H9 (cell line): ENCODE measurements around the gene FRY. TPM values are rescaled to one million over a fixed set of nuclear protein-coding genes. Genes with fewer than 3 reads are reported as not detected.

Experiments used
- DNase-seq: peaks from one replicate; pipeline ENCODE4 v3.0.0-alpha.2; 2017
- H2AFZ ChIP-seq: one replicate; pipeline ENCODE4 v1.6.1; 2013; ENCODE audit warnings: mild to moderate bottlenecking, low read length, control low read depth, moderate library complexity
- H2AK5ac ChIP-seq: 2 replicates; pipeline ENCODE4 v1.6.1; 2013; ENCODE audit warnings: low read length, control low read depth, mixed read lengths; ENCODE audit not compliant: insufficient read length
- H2BK120ac ChIP-seq: one replicate; pipeline ENCODE4 v1.6.1; 2013; ENCODE audit warnings: low read depth, mild to moderate bottlenecking, low read length, control low read depth, inconsistent platforms; ENCODE audit not compliant: poor library complexity, severe bottlenecking
- H2BK12ac ChIP-seq: 2 replicates; pipeline ENCODE4 v1.6.1; 2013; ENCODE audit warnings: low read length, control low read depth, mixed read lengths, low read depth; ENCODE audit not compliant: insufficient read length
- H2BK15ac ChIP-seq: 2 replicates; pipeline ENCODE4 v1.6.1; 2013; ENCODE audit warnings: low read depth, low read length, control low read depth
- H2BK20ac ChIP-seq: one replicate; pipeline ENCODE4 v1.6.1; 2013; ENCODE audit warnings: low read depth, mild to moderate bottlenecking, low read length, control low read depth, inconsistent platforms; ENCODE audit not compliant: poor library complexity, severe bottlenecking
- H2BK5ac ChIP-seq: 2 replicates; pipeline ENCODE4 v1.6.1; 2013; ENCODE audit warnings: low read length, control low read depth, mixed read lengths; ENCODE audit not compliant: insufficient read length
- H3K14ac ChIP-seq: 2 replicates; pipeline ENCODE4 v1.6.1; 2013; ENCODE audit warnings: low read length, control low read depth; ENCODE audit not compliant: insufficient read depth
- H3K18ac ChIP-seq: 2 replicates; pipeline ENCODE4 v1.6.1; 2013; ENCODE audit warnings: low read depth, mild to moderate bottlenecking, mixed read lengths, low read length, control low read depth; ENCODE audit not compliant: insufficient read length
- H3K23ac ChIP-seq: 2 replicates; pipeline ENCODE4 v1.6.1; 2013; ENCODE audit warnings: low read length, control low read depth, mixed read lengths, low read depth; ENCODE audit not compliant: insufficient read length
- H3K23me2 ChIP-seq: 2 replicates; pipeline ENCODE4 v1.6.1; 2013; ENCODE audit warnings: low read depth, mild to moderate bottlenecking, mixed read lengths, low read length, control low read depth; ENCODE audit not compliant: insufficient read length, poor library complexity, severe bottlenecking
- H3K27ac ChIP-seq: 2 replicates; pipeline ENCODE4 v1.5.1; 2013; ENCODE audit warnings: low read length, control low read depth, mixed read lengths, low read depth; ENCODE audit not compliant: insufficient read length
- H3K27me3 ChIP-seq: 2 replicates; pipeline ENCODE4 v1.6.1; 2013; ENCODE audit warnings: low read length, control low read depth, inconsistent platforms; ENCODE audit not compliant: insufficient read depth
- H3K4ac ChIP-seq: 2 replicates; pipeline ENCODE4 v1.6.1; 2013; ENCODE audit warnings: low read depth, mild to moderate bottlenecking, control low read depth, inconsistent platforms, low read length, moderate library complexity
- H3K4me1 ChIP-seq: 2 replicates; pipeline ENCODE4 v1.6.1; 2013; ENCODE audit warnings: low read length, control low read depth, inconsistent platforms; ENCODE audit not compliant: insufficient read depth
- H3K4me2 ChIP-seq: 2 replicates; pipeline ENCODE4 v1.6.1; 2013; ENCODE audit warnings: low read length, control low read depth, mixed read lengths; ENCODE audit not compliant: insufficient read length, insufficient read depth
- H3K56ac ChIP-seq: 2 replicates; pipeline ENCODE4 v1.6.1; 2013; ENCODE audit warnings: low read depth, mild to moderate bottlenecking, mixed read lengths, low read length, control low read depth; ENCODE audit not compliant: insufficient read length
- H3K79me1 ChIP-seq: 2 replicates; pipeline ENCODE4 v1.6.1; 2013; ENCODE audit warnings: low read depth, mild to moderate bottlenecking, moderate library complexity, low read length, control low read depth, inconsistent platforms; ENCODE audit not compliant: insufficient read depth, poor library complexity, severe bottlenecking
- H3K79me2 ChIP-seq: 2 replicates; pipeline ENCODE4 v1.6.1; 2013; ENCODE audit warnings: low read length, control low read depth, inconsistent platforms; ENCODE audit not compliant: insufficient read depth
- H3K9ac ChIP-seq: 2 replicates; pipeline ENCODE4 v1.6.1; 2013; ENCODE audit warnings: low read length, control low read depth, mixed read lengths; ENCODE audit not compliant: insufficient read length; ENCODE audit errors: extremely low read depth
- H3K9me3 ChIP-seq: one replicate; pipeline ENCODE4 v1.6.1; 2013; ENCODE audit warnings: low read depth, low read length, inconsistent platforms; ENCODE audit not compliant: control insufficient read depth
- H3T11ph ChIP-seq: one replicate; pipeline ENCODE4 v1.6.1; 2013; ENCODE audit warnings: mild to moderate bottlenecking, low read length, control low read depth, inconsistent platforms
- H4K20me1 ChIP-seq: one replicate; pipeline ENCODE4 v1.6.1; 2013; ENCODE audit not compliant: control insufficient read depth, insufficient read length, insufficient read depth
- H4K5ac ChIP-seq: 2 replicates; pipeline ENCODE4 v1.6.1; 2013; ENCODE audit warnings: low read depth, mild to moderate bottlenecking, mixed read lengths, low read length, control low read depth; ENCODE audit not compliant: insufficient read length
- H4K8ac ChIP-seq: replicated peaks from 2 replicates; pipeline ENCODE4 v1.6.1; 2013; ENCODE audit warnings: low read length, control low read depth, mixed read lengths, low read depth; ENCODE audit not compliant: insufficient read length
- H4K91ac ChIP-seq: 2 replicates; pipeline ENCODE4 v1.6.1; 2013; ENCODE audit warnings: low read depth, mild to moderate bottlenecking, moderate library complexity, mixed read lengths, low read length, control low read depth; ENCODE audit not compliant: insufficient read length
- H3K27ac Mint-ChIP-seq, 3 experiments: 2 replicates in 2 of 3; 3 replicates in 1 of 3; pipeline ENCODE4 v1.8.0; 2020 to 2021; ENCODE audit warnings: mixed read lengths in 3 of 3, mild to moderate bottlenecking in 1 of 3, moderate library complexity in 1 of 3
- H3K27me3 Mint-ChIP-seq: 2 replicates; pipeline ENCODE4 v1.8.0; 2021; ENCODE audit warnings: low read depth, mild to moderate bottlenecking, moderate library complexity, mixed read lengths
- H3K36me3 Mint-ChIP-seq, 3 experiments: 2 replicates in 2 of 3; 3 replicates in 1 of 3; pipeline ENCODE4 v1.8.0; 2020 to 2021; ENCODE audit warnings: low read depth in 3 of 3, mixed read lengths in 3 of 3; ENCODE audit not compliant: insufficient read depth in 1 of 3
- H3K4me1 Mint-ChIP-seq, 2 experiments: 2 replicates each; pipeline ENCODE4 v1.8.0; 2020; ENCODE audit warnings: mixed read lengths in 2 of 2
- H3K4me3 Mint-ChIP-seq, 2 experiments: 2 replicates in 1 of 2; 3 replicates in 1 of 2; pipeline ENCODE4 v1.8.0; 2020 to 2021; ENCODE audit warnings: mild to moderate bottlenecking in 2 of 2, mixed read lengths in 2 of 2, moderate library complexity in 1 of 2
- H3K9me3 Mint-ChIP-seq, 2 experiments: 2 replicates in 1 of 2; 3 replicates in 1 of 2; pipeline ENCODE4 v1.8.0; 2020; ENCODE audit warnings: mild to moderate bottlenecking in 2 of 2, mixed read lengths in 2 of 2, moderate library complexity in 1 of 2
- CTCF ChIP-seq: fragments of 200-600 bp; sonication (generic); conservative IDR thresholded peaks from 3 replicates; pipeline ENCODE4 v1.8.0; 2021; ENCODE audit warnings: antibody characterized with exemption, mild to moderate bottlenecking
- WGBS: extraction: QIAGEN DNeasy Blood & Tissue Kit; methylation state at CpG from one replicate; pipeline ENCODE4 v1.1.7; 2013; ENCODE audit warnings: missing lambda C conversion rate, low lambda C conversion rate, mixed read lengths; ENCODE audit not compliant: insufficient read length; ENCODE audit errors: extremely low coverage; 5-methylcytosine and 5-hydroxymethylcytosine counted together
- total RNA-seq: library from RNA; stranded (reverse); gene quantifications from 2 replicates; pipeline ENCODE4 v1.2.1, GENCODE V29; 2021

FRY gene
- total RNA-seq, 1 experiment from 2014 or later: 5.2 TPM

DNA sequence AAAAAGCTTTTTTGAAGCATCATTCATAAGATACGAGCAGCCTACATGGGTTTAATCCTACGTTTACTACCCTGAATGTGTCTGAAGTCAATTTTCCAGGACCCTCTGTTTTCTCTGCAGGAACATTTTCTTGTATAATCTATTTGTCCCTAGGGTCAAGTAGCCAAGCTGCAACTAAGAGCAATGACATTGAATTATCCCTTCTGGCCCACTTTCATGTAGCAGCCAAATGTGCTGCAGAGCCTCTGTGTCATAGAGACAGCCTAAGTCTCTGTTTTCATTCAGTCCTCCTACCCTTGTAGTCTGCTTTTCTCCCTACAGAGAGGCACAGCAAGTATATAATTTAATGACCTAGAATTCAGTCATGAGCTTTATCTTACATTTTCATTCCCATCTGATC lies 201.5 kb downstream of the FRY start:
- H3K9ac ChIP-seq: no peak overlapping the region
- H3K27me3 Mint-ChIP-seq: no peaks in the 10 kb centered on the region
- no peak overlapping the region for H3K14ac ChIP-seq
- no peak overlapping the region for H3K4ac ChIP-seq
- H4K5ac ChIP-seq: no peak overlapping the region
- H3K79me2 ChIP-seq: no peaks in the 10 kb centered on the region
- H2BK15ac ChIP-seq: no peak overlapping the region
- H3K4me1 ChIP-seq: no peaks in the 10 kb centered on the region
- no peak for DNase-seq
- no peak overlapping the region for H2AK5ac ChIP-seq
- H4K20me1 ChIP-seq: no peaks in the 10 kb centered on the region
- H2AFZ ChIP-seq: no peak overlapping the region
- no peaks in the 10 kb centered on the region for H3K27me3 ChIP-seq
- no peak overlapping the region for H3K23ac ChIP-seq
- no peak overlapping the region for H3K27ac Mint-ChIP-seq
- no peak overlapping the region for H3T11ph ChIP-seq
- H4K8ac ChIP-seq: no peak overlapping the region
- no peaks in the 10 kb centered on the region for H3K23me2 ChIP-seq
- peaks cover 0 to 5% of the 10 kb centered on the region in 2 experiments; a peak in 2 of 4 replicates for H3K4me1 Mint-ChIP-seq
- no peaks in the 10 kb centered on the region for H3K9me3 Mint-ChIP-seq
- H2BK12ac ChIP-seq: no peak overlapping the region
- H3K36me3 Mint-ChIP-seq: peaks cover 0 to 12% (median 8%) of the 10 kb centered on the region in 3 experiments; a peak in 4 of 7 replicates
- H2BK20ac ChIP-seq: no peak overlapping the region
- H3K4me3 Mint-ChIP-seq: no peak overlapping the region
- no peak overlapping the region for H3K18ac ChIP-seq
- no peak overlapping the region for H3K27ac ChIP-seq
- H3K4me2 ChIP-seq: no peak overlapping the region
- no peaks in the 10 kb centered on the region for H3K9me3 ChIP-seq
- no peak overlapping the region for H3K56ac ChIP-seq
- no peak overlapping the region for H2BK120ac ChIP-seq
- H4K91ac ChIP-seq: no peak overlapping the region
- no peaks in the 10 kb centered on the region for H3K79me1 ChIP-seq
- H2BK5ac ChIP-seq: no peak overlapping the region
- no peak for TF ChIP-seq CTCF
- no CpG with 5 or more reads among the region's 2 CpGs for WGBS
